A673 (cell line): ENCODE measurements around the gene SAYSD1. TPM values are rescaled to one million over a fixed set of nuclear protein-coding genes. Genes with fewer than 3 reads are reported as not detected.
A peak's percentile ranks its signal among the peaks of the same experiment; 100 is the strongest.

ENCODE experiments used
- Bru-seq: library from RNA; stranded (reverse); fragments of 400-500 nt; gene quantifications from one replicate; lab custom pipeline; 2021; lab: Mats Ljungman, UMichigan
- BruChase-seq, 2 experiments: library from RNA; stranded (reverse); fragments of 400-500 nt; gene quantifications; one replicate each; lab custom pipeline; 2021; lab: Mats Ljungman, UMichigan
- BruUV-seq: library from RNA; stranded (reverse); fragments of 400-500 nt; replicated peaks from 2 replicates; lab custom pipeline; 2021; lab: Mats Ljungman, UMichigan
- CTCF ChIA-PET: fragments of 300-600 bp; sonication (Branson Sonifier 250); formaldehyde crosslinking; loops from one replicate; lab custom pipeline; 2022; ENCODE audit warnings: antibody characterized with exemption; lab: Charles Lee
- POLR2A ChIA-PET: fragments of 300-600 bp; sonication (Branson Sonifier 250); formaldehyde crosslinking; loops from one replicate; lab custom pipeline; 2022; ENCODE audit warnings: antibody characterized with exemption; ENCODE audit not compliant: low non-redundant PET; lab: Charles Lee
- DNase-seq: peaks from one replicate; pipeline ENCODE4 v3.0.0-alpha.2; 2015; ENCODE audit warnings: low spot score
- H3K27ac ChIP-seq: fragments of 200-600 bp; sonication (generic); 2 replicates; pipeline ENCODE4 v1.5.1; 2016; ENCODE audit warnings: mixed run types, low read depth, mild to moderate bottlenecking, mixed read lengths, antibody characterized with exemption, low read length; ENCODE audit not compliant: poor library complexity, severe bottlenecking
- H3K27me3 ChIP-seq: fragments of 200-600 bp; sonication (generic); replicated peaks from 2 replicates; pipeline ENCODE4 v1.6.1; 2017; ENCODE audit warnings: mixed run types, low read depth, mild to moderate bottlenecking, mixed read lengths, antibody characterized with exemption, low read length; ENCODE audit not compliant: insufficient read depth, poor library complexity
- H3K36me3 ChIP-seq: fragments of 200-600 bp; sonication (generic); 2 replicates; pipeline ENCODE4 v1.6.1; 2016; ENCODE audit warnings: mixed run types, mild to moderate bottlenecking, mixed read lengths, antibody characterized with exemption, low read length; ENCODE audit not compliant: insufficient read depth, poor library complexity, severe bottlenecking
- H3K4me1 ChIP-seq: fragments of 200-600 bp; sonication (generic); 2 replicates; pipeline ENCODE4 v1.6.1; 2017; ENCODE audit warnings: mixed run types, mild to moderate bottlenecking, mixed read lengths, antibody characterized with exemption, low read length; ENCODE audit not compliant: insufficient read depth, poor library complexity, severe bottlenecking
- H3K4me3 ChIP-seq: fragments of 200-600 bp; sonication (generic); 2 replicates; pipeline ENCODE4 v1.5.1; 2016; ENCODE audit warnings: low read depth, mixed run types, mild to moderate bottlenecking, mixed read lengths, low read length; ENCODE audit not compliant: poor library complexity, severe bottlenecking
- H3K9me3 ChIP-seq: fragments of 200-600 bp; sonication (generic); 2 replicates; pipeline ENCODE4 v1.6.1; 2016; ENCODE audit warnings: mixed run types, low read depth, mild to moderate bottlenecking, mixed read lengths, antibody characterized with exemption, low read length; ENCODE audit not compliant: poor library complexity, severe bottlenecking
- EZH2 ChIP-seq: fragments of 200-600 bp; sonication (generic); IDR thresholded peaks from 2 replicates; pipeline ENCODE4 v1.6.1; 2017; ENCODE audit warnings: borderline replicate concordance, low read depth, mild to moderate bottlenecking, mixed read lengths, antibody characterized with exemption, low read length; ENCODE audit not compliant: poor library complexity, severe bottlenecking
- intact Hi-C: fragments of 100-400 bp; cut with micrococcal nuclease; formaldehyde crosslinking; loops from one replicate; pipeline ENCODE4 v1.10.0; 2022; ENCODE audit not compliant: unreplicated experiment
- long read RNA-seq: library from polyadenylated mRNA; stranded (forward); transcript quantifications from one replicate; pipeline ENCODE4 v2.0.0, GENCODE V29; 2022
- total RNA-seq: library from RNA; stranded (reverse); gene quantifications from 2 replicates; pipeline ENCODE4 v1.2.3, GENCODE V29; 2021
- TF ChIP-seq, protein P1 (sequence below): fragments of 300-800, 200-600 bp; sonication (generic); conservative IDR thresholded peaks from 2 replicates; pipeline ENCODE4 v1.5.1; 2017; ENCODE audit warnings: low read depth, mild to moderate bottlenecking, antibody characterized with exemption, low read length, moderate library complexity, mixed read lengths

Gene SAYSD1, protein sequence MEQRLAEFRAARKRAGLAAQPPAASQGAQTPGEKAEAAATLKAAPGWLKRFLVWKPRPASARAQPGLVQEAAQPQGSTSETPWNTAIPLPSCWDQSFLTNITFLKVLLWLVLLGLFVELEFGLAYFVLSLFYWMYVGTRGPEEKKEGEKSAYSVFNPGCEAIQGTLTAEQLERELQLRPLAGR
- total RNA-seq: 15.8 and 16.2 TPM in 2 replicates
- percentile 81 among the genes with signal in this experiment for Bru-seq, nascent RNA
- percentile 90 among the genes with signal in this experiment for BruChase-seq, experiment 1, labeled RNA remaining after a 2-hour chase
- BruChase-seq, experiment 2, labeled RNA remaining after a 6-hour chase: percentile 92 among the genes with signal in this experiment
- long read RNA-seq, transcript SAYSD1-201 (2 exons, 2,020 nt): major isoform, 23 of 29 reads
- long read RNA-seq, partial matches to known transcripts: 0 of 29 reads
- long read RNA-seq, other reads (novel, unspliced or antisense): 4 of 29 reads

DNA sequence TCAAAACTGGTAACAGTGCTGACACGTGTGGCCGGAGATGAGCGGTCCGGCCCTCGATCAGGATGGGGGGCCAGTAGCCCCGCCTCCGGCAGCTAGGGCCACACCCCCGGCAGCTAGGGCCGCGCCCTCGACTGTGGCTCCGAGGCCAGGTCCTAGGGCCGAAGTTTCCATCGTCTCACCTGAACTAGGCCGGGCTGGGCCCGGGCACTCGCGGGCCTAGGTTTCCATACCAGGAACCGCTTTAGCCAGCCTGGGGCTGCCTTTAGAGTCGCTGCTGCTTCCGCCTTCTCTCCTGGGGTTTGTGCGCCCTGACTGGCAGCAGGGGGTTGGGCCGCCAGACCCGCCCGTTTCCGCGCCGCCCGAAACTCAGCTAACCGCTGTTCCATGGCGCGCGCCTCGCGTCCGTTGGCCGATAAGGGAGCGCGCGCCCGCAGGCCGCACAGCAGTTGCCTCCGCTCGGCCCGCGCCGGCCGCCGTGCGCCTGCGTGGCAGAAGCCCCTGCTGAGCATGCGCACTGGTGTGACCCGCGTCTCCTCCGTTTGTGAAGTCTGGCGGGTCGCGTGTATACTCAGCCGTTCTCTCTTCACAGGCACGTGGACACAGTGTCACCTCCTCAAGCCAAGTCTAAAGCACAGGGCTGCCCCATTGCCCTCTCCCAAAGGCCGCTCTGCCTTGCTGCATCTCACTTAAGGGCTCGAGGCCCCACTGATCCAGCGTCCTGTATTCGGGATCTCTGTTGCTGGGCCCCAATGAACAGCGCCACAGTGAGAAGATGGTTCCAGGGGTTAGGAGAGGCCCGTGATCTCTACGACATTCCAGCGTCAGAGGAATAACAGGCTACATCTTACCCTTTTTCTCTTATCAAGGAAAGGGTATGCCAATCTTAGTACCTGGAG, at the start of gene SAYSD1:
TSS of gene SAYSD1 (minus strand) at position 483 of the 896 bp plus-strand sequence. CDS start at position 386, 97 bp downstream.
- Histone ChIP-seq H3K4me1 (peaks cover 4% of the 10 kb centered on the region), H3K27me3 (peaks cover 1% of the 10 kb centered on the region), H3K9me3 (no peaks in the 10 kb centered on the region), H3K27ac (peak within 1 kb of the TSS; percentile 84), H3K36me3 (peaks cover under 1% of the 10 kb centered on the region), H3K4me3 (peak within 1 kb of the TSS; percentile 76)
- intact Hi-C loops: no loop called here
- BruUV-seq: no TSS peak
- ChIA-PET CTCF (interaction anchor here (0.7 kb wide), 1 partner anchor 118 kb away, joined by 5 read pairs; no protein-coding TSS in a partner anchor), POLR2A (no interaction called here)
- peak; percentile 94 for DNase-seq
- no peak for TF ChIP-seq EZH2
- TF ChIP-seq, protein P1, sequence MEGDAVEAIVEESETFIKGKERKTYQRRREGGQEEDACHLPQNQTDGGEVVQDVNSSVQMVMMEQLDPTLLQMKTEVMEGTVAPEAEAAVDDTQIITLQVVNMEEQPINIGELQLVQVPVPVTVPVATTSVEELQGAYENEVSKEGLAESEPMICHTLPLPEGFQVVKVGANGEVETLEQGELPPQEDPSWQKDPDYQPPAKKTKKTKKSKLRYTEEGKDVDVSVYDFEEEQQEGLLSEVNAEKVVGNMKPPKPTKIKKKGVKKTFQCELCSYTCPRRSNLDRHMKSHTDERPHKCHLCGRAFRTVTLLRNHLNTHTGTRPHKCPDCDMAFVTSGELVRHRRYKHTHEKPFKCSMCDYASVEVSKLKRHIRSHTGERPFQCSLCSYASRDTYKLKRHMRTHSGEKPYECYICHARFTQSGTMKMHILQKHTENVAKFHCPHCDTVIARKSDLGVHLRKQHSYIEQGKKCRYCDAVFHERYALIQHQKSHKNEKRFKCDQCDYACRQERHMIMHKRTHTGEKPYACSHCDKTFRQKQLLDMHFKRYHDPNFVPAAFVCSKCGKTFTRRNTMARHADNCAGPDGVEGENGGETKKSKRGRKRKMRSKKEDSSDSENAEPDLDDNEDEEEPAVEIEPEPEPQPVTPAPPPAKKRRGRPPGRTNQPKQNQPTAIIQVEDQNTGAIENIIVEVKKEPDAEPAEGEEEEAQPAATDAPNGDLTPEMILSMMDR: no peak

DNA sequence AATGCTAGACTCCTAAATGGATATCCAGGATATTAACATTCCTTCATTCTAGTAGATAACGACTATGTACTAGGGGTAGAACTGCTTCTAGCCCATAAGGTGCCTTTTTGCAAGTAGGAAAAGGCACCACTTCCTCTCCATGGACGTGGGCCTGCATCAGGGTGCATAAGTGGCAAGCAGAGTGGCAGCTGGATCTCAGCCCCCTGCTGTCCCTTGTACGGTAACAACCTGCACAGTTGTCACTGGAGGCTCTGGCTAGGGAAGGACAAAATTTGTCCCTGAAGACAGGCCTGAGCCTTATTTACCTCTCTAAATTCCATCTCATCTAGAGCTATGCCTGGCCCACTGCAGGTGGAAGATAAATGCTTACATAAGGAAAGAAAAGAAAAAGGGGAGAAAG, 42.5 kb upstream of the SAYSD1 start:
- Histone ChIP-seq H3K4me1 (no peaks in the 10 kb centered on the region), H3K27ac (no peak overlapping the region), H3K27me3 (peaks cover 14% of the 10 kb centered on the region), H3K9me3 (no peaks in the 10 kb centered on the region), H3K36me3 (no peaks in the 10 kb centered on the region), H3K4me3 (no peak overlapping the region)
- intact Hi-C loops: no loop called here
- DNase-seq: no peak
- BruUV-seq: no TSS peak
- TF ChIP-seq, protein P1: no peak
- no peak for TF ChIP-seq EZH2
- CTCF ChIA-PET: no interaction called here
- POLR2A ChIA-PET: no interaction called here

DNA sequence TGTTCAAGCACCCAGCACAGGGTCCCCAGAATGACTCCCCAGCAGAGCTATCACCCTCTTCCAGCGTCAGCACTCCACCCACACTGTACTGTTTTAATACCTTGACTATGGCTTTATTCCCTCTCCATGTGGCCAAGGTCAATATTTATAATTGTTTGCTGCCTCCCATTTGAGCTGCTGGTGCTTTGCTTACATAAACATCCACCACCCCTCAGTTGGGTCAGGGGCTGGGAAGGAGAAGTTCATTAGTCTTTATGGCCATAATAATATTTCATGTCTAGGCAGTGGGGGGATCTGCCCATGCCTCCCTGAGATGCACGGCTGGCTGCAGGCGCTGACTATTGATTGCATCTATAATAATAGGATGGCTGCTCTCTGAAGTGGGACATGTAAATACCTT, 41.8 kb upstream of the SAYSD1 start:
- CTCF ChIA-PET: no interaction called here
- Histone ChIP-seq H3K4me3 (no peak overlapping the region), H3K36me3 (no peaks in the 10 kb centered on the region), H3K4me1 (no peaks in the 10 kb centered on the region), H3K9me3 (no peaks in the 10 kb centered on the region), H3K27me3 (peaks cover 21% of the 10 kb centered on the region), H3K27ac (no peak overlapping the region)
- BruUV-seq: no TSS peak
- intact Hi-C loops: no loop called here
- no peak for DNase-seq
- no peak for TF ChIP-seq EZH2
- TF ChIP-seq, protein P1: no peak
- POLR2A ChIA-PET: no interaction called here
